Measurements from ENCODE around the gene FAAP20. TPM values are rescaled to one million over a fixed set of nuclear protein-coding genes. Genes with fewer than 3 reads are reported as not detected.

FAAP20 gene
- total and polyA plus RNA-seq, 7 donors = 28.4 to 58.0 (median 45.3) TPM

GRCh38 chr1:2160451-2161300 is 33.9 kb downstream of the FAAP20 start:
- H3K36me3 ChIP-seq = no peaks in the 10 kb centered on the region
- H3K4me3 ChIP-seq = no peak overlapping the region
- H3K9me3 ChIP-seq = no peaks in the 10 kb centered on the region
- no peak overlapping the region for H3K27ac ChIP-seq
- no peak for DNase-seq
- WGBS, 2 donors = 94 to 95% methylated on average over 34 of the region's 34 CpGs
- no peaks in the 10 kb centered on the region for H3K27me3 ChIP-seq
- TF ChIP-seq POLR2AphosphoS5 (IDR thresholded peaks at IDR 0.05) = no peak
- H3K4me1 ChIP-seq = no peaks in the 10 kb centered on the region
- intact Hi-C loops (cut with DNase I) = no loop called here

GRCh38 chr1:2159124-2159523 is 35.4 kb downstream of the FAAP20 start:
- no peaks in the 10 kb centered on the region for H3K27me3 ChIP-seq
- 92 to 94% methylated on average over 18 of the region's 18 CpGs for WGBS, 2 donors
- TF ChIP-seq EP300 (IDR thresholded peaks at IDR 0.05) (no peak), CTCF (IDR thresholded peaks at IDR 0.05) (no peak), POLR2A (IDR thresholded peaks at IDR 0.05) (no peak), POLR2AphosphoS5 (IDR thresholded peaks at IDR 0.05) (no peak)
- H3K9me3 ChIP-seq = no peaks in the 10 kb centered on the region
- no peak for DNase-seq
- no peak overlapping the region for H3K4me3 ChIP-seq
- intact Hi-C loops (cut with DNase I) = no loop called here
- no peaks in the 10 kb centered on the region for H3K4me1 ChIP-seq
- no peaks in the 10 kb centered on the region for H3K36me3 ChIP-seq
- no peak overlapping the region for H3K27ac ChIP-seq

- DNase-seq = no peak
- H3K27me3 ChIP-seq = no peaks in the 10 kb centered on the region
- intact Hi-C loops (cut with DNase I) = no loop called here
- no peak overlapping the region for H3K4me3 ChIP-seq
- peak overlapping the region in 1 of 4 donors; percentile 47 for H3K27ac ChIP-seq
- 92 to 95% methylated on average over 16 of the region's 16 CpGs for WGBS, 2 donors
- H3K36me3 ChIP-seq = no peaks in the 10 kb centered on the region
- TF ChIP-seq POLR2AphosphoS5 (IDR thresholded peaks at IDR 0.05) = no peak
- no peak for TF ChIP-seq CTCF (IDR thresholded peaks at IDR 0.05)
- TF ChIP-seq POLR2A (IDR thresholded peaks at IDR 0.05) = no peak
- no peak for TF ChIP-seq EP300 (IDR thresholded peaks at IDR 0.05)
- no peaks in the 10 kb centered on the region for H3K4me1 ChIP-seq
- no peaks in the 10 kb centered on the region for H3K9me3 ChIP-seq
Measured at GRCh38 chr1:2158272-2158671, 36.3 kb downstream of the FAAP20 start.

GRCh38 chr1:2157856-2158255 is 36.7 kb downstream of the FAAP20 start:
- H3K36me3 ChIP-seq = no peaks in the 10 kb centered on the region
- H3K9me3 ChIP-seq = no peaks in the 10 kb centered on the region
- TF ChIP-seq POLR2AphosphoS5 (IDR thresholded peaks at IDR 0.05) (no peak), EP300 (IDR thresholded peaks at IDR 0.05) (no peak), POLR2A (IDR thresholded peaks at IDR 0.05) (no peak), CTCF (IDR thresholded peaks at IDR 0.05) (no peak)
- peak overlapping the region in 1 of 4 donors; percentile 47 for H3K27ac ChIP-seq
- H3K4me1 ChIP-seq = no peaks in the 10 kb centered on the region
- H3K4me3 ChIP-seq = no peak overlapping the region
- DNase-seq = no peak
- H3K27me3 ChIP-seq = no peaks in the 10 kb centered on the region
- WGBS, 2 donors = 94 to 96% methylated on average over 19 of the region's 19 CpGs
- intact Hi-C loops (cut with DNase I) = no loop called here

- WGBS, 2 donors = 86 to 95% methylated on average over 9 of the region's 9 CpGs
- Histone ChIP-seq H3K4me3 (no peak overlapping the region), H3K27me3 (no peaks in the 10 kb centered on the region), H3K36me3 (no peaks in the 10 kb centered on the region), H3K9me3 (no peaks in the 10 kb centered on the region), H3K4me1 (no peaks in the 10 kb centered on the region), H3K27ac (no peak overlapping the region)
- intact Hi-C loops (cut with DNase I) = no loop called here
- TF ChIP-seq POLR2AphosphoS5 (IDR thresholded peaks at IDR 0.05) (no peak), POLR2A (IDR thresholded peaks at IDR 0.05) (no peak), CTCF (IDR thresholded peaks at IDR 0.05) (no peak), EP300 (IDR thresholded peaks at IDR 0.05) (no peak)
- DNase-seq = no peak
Measured at GRCh38 chr1:2156866-2157265, 37.7 kb downstream of the FAAP20 start.

All from sigmoid colon (tissue), 7 donors.